Caco-2 (cell line): Measurements from ENCODE around the gene PTTG1IP2. TPM values are rescaled to one million over a fixed set of nuclear protein-coding genes. Genes with fewer than 3 reads are reported as not detected.

Experiments
- BruUV-seq: library from RNA; stranded (reverse); fragments of 400-500 nt; replicated peaks from 2 replicates; lab custom pipeline; 2021; lab: Mats Ljungman, UMichigan
- CTCF ChIA-PET: fragments of 300-600 bp; sonication (Branson Sonifier 250); formaldehyde crosslinking; loops from one replicate; lab custom pipeline; 2022; ENCODE audit warnings: antibody characterized with exemption; lab: Charles Lee
- POLR2A ChIA-PET: fragments of 300-600 bp; sonication (Branson Sonifier 250); formaldehyde crosslinking; loops from one replicate; lab custom pipeline; 2022; ENCODE audit warnings: antibody characterized with exemption; lab: Charles Lee
- DNase-seq, 2 experiments: peaks; one replicate each; pipeline versions ENCODE4 v3.0.0 to v3.0.0-alpha.2; 2020 to 2022
- H3K27me3 ChIP-seq: replicated peaks from 2 replicates; pipeline ENCODE4 v1.6.0; 2011; ENCODE audit warnings: low read length; ENCODE audit not compliant: control insufficient read depth, insufficient read depth
- H3K36me3 ChIP-seq: 2 replicates; pipeline ENCODE4 v1.5.1; 2011; ENCODE audit warnings: low read length; ENCODE audit not compliant: control insufficient read depth, insufficient read depth
- H3K4me1 ChIP-seq: fragments of 250-450 bp; sonication (Bioruptor Pico); 2 replicates; pipeline ENCODE4 v1.5.1; 2020; ENCODE audit warnings: mild to moderate bottlenecking
- H3K4me3 ChIP-seq: 2 replicates; pipeline ENCODE4 v1.5.1; 2011; ENCODE audit warnings: low read depth, mild to moderate bottlenecking, control low read depth, low read length
- H3K9me3 ChIP-seq: fragments of 250-450 bp; sonication (Bioruptor Pico); 2 replicates; pipeline ENCODE4 v1.5.1; 2020; ENCODE audit warnings: mild to moderate bottlenecking, moderate library complexity
- H3K27ac Mint-ChIP-seq: one replicate; pipeline ENCODE4 v1.8.0; 2022; ENCODE audit warnings: mixed read lengths; ENCODE audit not compliant: unreplicated experiment
- H3K27me3 Mint-ChIP-seq: one replicate; pipeline ENCODE4 v1.8.0; 2022; ENCODE audit warnings: mixed read lengths; ENCODE audit not compliant: insufficient read depth, unreplicated experiment
- H3K36me3 Mint-ChIP-seq: one replicate; pipeline ENCODE4 v1.8.0; 2022; ENCODE audit warnings: mild to moderate bottlenecking, mixed read lengths; ENCODE audit not compliant: insufficient read depth, unreplicated experiment
- H3K4me1 Mint-ChIP-seq: one replicate; pipeline ENCODE4 v1.8.0; 2022; ENCODE audit warnings: low read depth, mixed read lengths; ENCODE audit not compliant: unreplicated experiment
- H3K4me3 Mint-ChIP-seq: one replicate; pipeline ENCODE4 v1.8.0; 2022; ENCODE audit warnings: mild to moderate bottlenecking, moderate library complexity, mixed read lengths; ENCODE audit not compliant: unreplicated experiment
- H3K9me3 Mint-ChIP-seq: one replicate; pipeline ENCODE4 v1.8.0; 2022; ENCODE audit warnings: mixed read lengths; ENCODE audit not compliant: unreplicated experiment
- intact Hi-C: fragments of 100-400 bp; cut with micrococcal nuclease; formaldehyde crosslinking; loops from one replicate; pipeline ENCODE4 v1.10.0; 2022; ENCODE audit not compliant: unreplicated experiment
- total RNA-seq: library from RNA; stranded (reverse); gene quantifications from 2 replicates; pipeline ENCODE4 v1.2.3, GENCODE V29; 2022
- TF ChIP-seq, protein P1 (sequence below), 2 experiments: fragments of 200-600 bp in 1 of 2; IDR thresholded peaks; 1 replicate in 1 of 2; 2 replicates in 1 of 2; pipeline versions ENCODE4 v1.5.1 to v1.8.0; 2011 to 2022; ENCODE audit warnings: antibody characterized with exemption in 1 of 2, control low read depth in 1 of 2, inconsistent platforms in 1 of 2, low read depth in 1 of 2, low read length in 1 of 2, mild to moderate bottlenecking in 1 of 2, moderate library complexity in 1 of 2; ENCODE audit not compliant: insufficient read depth in 1 of 2, severe bottlenecking in 1 of 2, unreplicated experiment in 1 of 2

Gene PTTG1IP2
- total RNA-seq, 1 experiment from 2014 or later, result not detected

DNA sequence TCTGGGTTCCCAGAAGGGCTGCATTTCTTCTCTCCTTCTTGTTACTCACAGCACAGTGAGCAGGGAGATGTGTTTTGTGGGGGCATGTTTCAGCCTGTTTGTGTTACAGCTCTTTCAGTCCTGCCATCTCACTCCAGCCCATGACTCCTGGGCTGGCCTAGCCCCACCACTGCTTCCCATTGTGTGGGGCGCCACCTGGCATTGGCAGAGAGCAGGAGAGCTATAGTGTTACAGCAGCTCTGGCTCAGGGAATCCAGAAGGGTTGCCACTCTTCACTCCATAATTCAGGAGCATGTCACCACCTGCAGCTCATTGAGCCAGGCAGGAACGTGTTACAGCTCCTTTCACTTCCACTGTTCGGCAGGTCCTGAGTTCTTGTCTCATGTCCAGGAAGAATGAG is 36.2 kb upstream of the PTTG1IP2 start:
- Histone ChIP-seq H3K4me3 (no peak overlapping the region), H3K36me3 (no peaks in the 10 kb centered on the region), H3K9me3 (peaks cover 15% of the 10 kb centered on the region), H3K4me1 (no peaks in the 10 kb centered on the region), H3K27me3 (no peaks in the 10 kb centered on the region)
- Mint-ChIP-seq H3K4me3 (no peak overlapping the region), H3K36me3 (no peaks in the 10 kb centered on the region), H3K27ac (no peak overlapping the region), H3K27me3 (peaks cover 3% of the 10 kb centered on the region), H3K4me1 (no peaks in the 10 kb centered on the region), H3K9me3 (peaks cover 25% of the 10 kb centered on the region)
- no TSS peak for BruUV-seq
- ChIA-PET POLR2A (no interaction called here), CTCF (no interaction called here)
- TF ChIP-seq, protein P1, sequence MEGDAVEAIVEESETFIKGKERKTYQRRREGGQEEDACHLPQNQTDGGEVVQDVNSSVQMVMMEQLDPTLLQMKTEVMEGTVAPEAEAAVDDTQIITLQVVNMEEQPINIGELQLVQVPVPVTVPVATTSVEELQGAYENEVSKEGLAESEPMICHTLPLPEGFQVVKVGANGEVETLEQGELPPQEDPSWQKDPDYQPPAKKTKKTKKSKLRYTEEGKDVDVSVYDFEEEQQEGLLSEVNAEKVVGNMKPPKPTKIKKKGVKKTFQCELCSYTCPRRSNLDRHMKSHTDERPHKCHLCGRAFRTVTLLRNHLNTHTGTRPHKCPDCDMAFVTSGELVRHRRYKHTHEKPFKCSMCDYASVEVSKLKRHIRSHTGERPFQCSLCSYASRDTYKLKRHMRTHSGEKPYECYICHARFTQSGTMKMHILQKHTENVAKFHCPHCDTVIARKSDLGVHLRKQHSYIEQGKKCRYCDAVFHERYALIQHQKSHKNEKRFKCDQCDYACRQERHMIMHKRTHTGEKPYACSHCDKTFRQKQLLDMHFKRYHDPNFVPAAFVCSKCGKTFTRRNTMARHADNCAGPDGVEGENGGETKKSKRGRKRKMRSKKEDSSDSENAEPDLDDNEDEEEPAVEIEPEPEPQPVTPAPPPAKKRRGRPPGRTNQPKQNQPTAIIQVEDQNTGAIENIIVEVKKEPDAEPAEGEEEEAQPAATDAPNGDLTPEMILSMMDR (IDR thresholded peaks at IDR 0.05; ENCODE audit: insufficient read depth in 1 of 2, low read depth in 1 of 2, low read length in 1 of 2, severe bottlenecking in 1 of 2, unreplicated experiment in 1 of 2), result no peak
- DNase-seq, result no peak
- intact Hi-C loops, result no loop called here

DNA sequence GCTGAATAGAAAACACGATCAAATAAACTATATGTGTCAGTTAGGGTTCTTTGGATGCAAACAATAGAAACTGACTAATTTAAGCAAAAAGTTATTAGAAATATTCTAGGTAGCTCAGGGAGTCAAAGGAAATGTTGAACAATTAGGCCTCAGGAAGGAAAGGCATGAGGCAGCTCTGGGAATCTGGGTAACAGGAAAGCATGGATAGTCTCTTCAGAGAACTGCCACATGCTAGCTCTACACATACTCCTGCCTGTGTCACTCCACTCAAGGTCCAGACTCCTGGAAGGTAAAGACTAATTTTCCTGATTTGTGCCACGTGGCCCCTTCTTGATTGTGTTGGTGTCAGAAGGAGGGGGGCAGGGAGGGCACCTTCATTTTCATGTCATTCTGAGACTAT is 23.8 kb upstream of the PTTG1IP2 start:
- Histone ChIP-seq H3K27me3 (no peaks in the 10 kb centered on the region), H3K9me3 (no peaks in the 10 kb centered on the region), H3K36me3 (no peaks in the 10 kb centered on the region), H3K4me3 (no peak overlapping the region), H3K4me1 (no peaks in the 10 kb centered on the region)
- no peak for DNase-seq
- Mint-ChIP-seq H3K27ac (no peak overlapping the region), H3K36me3 (no peaks in the 10 kb centered on the region), H3K27me3 (peaks cover 5% of the 10 kb centered on the region), H3K9me3 (no peaks in the 10 kb centered on the region), H3K4me1 (no peaks in the 10 kb centered on the region), H3K4me3 (no peak overlapping the region)
- TF ChIP-seq, protein P1 (IDR thresholded peaks at IDR 0.05; ENCODE audit: insufficient read depth in 1 of 2, low read depth in 1 of 2, low read length in 1 of 2, severe bottlenecking in 1 of 2, unreplicated experiment in 1 of 2), result no peak
- CTCF ChIA-PET, result interaction anchor here (1.5 kb wide), 1 partner anchor 10 kb away, joined by 4 read pairs; no protein-coding TSS in a partner anchor
- POLR2A ChIA-PET, result no interaction called here
- no TSS peak for BruUV-seq
- intact Hi-C loops, result no loop called here

DNA sequence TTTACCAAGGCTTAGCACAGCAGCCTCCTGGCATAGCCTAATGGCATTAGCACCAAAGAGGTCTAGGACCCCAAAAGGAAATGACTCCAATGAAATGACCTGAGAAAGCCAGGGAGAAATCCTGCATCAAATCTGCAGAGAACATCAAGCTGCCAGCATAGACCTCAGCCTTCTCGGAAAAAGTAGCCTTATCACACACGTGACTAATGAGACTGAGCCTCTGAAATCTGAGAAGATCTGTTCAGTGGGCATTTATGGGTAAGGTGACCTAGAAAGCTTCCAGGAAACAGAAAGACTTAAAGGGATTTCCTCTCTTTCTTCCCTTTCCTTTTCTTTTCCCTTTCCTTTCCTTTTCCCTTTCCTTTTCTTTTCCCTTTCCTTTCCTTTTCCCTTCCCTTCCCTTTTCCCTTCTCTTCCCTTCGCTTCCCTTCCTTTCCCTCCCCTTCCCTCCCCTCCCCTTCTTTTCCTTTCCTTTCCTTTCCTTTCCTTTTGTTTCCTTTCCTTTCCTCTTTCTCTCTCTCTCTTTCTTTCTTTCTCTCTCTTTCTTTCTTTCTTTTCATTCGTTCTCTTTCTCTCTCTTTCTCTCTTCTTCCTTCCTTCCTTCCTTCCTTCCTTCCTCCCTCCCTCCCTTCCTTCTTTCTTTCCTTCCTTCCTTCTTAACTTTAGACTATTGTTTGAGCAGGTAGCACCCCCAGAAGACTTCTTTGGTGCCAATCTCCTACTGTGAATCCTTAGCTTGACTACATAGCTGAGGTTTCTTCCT is 23.1 kb upstream of the PTTG1IP2 start:
- ChIA-PET POLR2A (no interaction called here), CTCF (interaction anchor here (0.7 to 1.5 kb wide), 3 partner anchors 9 to 19 kb away, joined by 3 to 4 read pairs (median 3); no protein-coding TSS in a partner anchor)
- no peaks in the 10 kb centered on the region for H3K9me3 ChIP-seq
- no peaks in the 10 kb centered on the region for H3K4me1 ChIP-seq
- H3K4me3 Mint-ChIP-seq, result no peak overlapping the region
- no peak overlapping the region for H3K27ac Mint-ChIP-seq
- H3K9me3 Mint-ChIP-seq, result no peaks in the 10 kb centered on the region
- H3K4me3 ChIP-seq, result no peak overlapping the region
- TF ChIP-seq, protein P1 (IDR thresholded peaks at IDR 0.05; ENCODE audit: insufficient read depth in 1 of 2, low read depth in 1 of 2, low read length in 1 of 2, severe bottlenecking in 1 of 2, unreplicated experiment in 1 of 2), result no peak
- no peaks in the 10 kb centered on the region for H3K27me3 ChIP-seq
- no peaks in the 10 kb centered on the region for H3K36me3 ChIP-seq
- peaks cover 8% of the 10 kb centered on the region for H3K27me3 Mint-ChIP-seq
- no peak for DNase-seq
- intact Hi-C loops, result no loop called here
- H3K4me1 Mint-ChIP-seq, result no peaks in the 10 kb centered on the region
- H3K36me3 Mint-ChIP-seq, result no peaks in the 10 kb centered on the region
- no TSS peak for BruUV-seq
